Measurements from ENCODE around the gene ARHGDIA. TPM values are rescaled to one million over a fixed set of nuclear protein-coding genes. Genes with fewer than 3 reads are reported as not detected.

Gene ARHGDIA
- total RNA-seq, 6 experiments from 2014 or later: 92.4 to 162 (median 137) TPM

DNA sequence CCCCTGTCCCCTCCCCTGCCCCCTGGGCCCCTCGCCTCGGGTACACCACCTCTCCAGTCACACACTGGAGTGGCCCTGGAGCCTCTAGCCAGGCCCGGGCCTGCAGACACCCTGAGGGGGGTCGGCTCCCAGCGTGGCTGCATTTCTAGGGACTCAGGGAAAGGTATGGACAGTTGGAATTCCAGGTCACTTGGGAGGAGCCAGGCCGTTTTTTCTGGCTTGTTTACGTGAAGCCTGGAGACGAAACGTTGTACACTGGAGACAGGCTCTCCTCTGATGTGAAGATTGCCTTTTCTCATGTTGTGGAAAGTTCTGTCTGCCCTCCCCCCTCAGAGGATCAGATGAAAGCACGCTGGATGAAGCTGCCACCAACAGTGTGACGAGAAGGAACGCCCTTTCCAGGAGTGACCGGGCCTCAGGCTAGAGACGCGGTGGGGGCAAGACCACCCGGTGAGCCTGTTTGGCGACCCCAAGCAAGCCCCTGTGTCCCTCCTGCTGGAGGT lies 32.3 kb downstream of the ARHGDIA start:
- ATAC-seq: no peak
- H3K27ac ChIP-seq: no peak overlapping the region
- intact Hi-C loops (cut with DNase I): no loop called here
- H3K27me3 ChIP-seq: no peaks in the 10 kb centered on the region
- peaks cover 0 to 12% (median 6%) of the 10 kb centered on the region in 4 donors for H3K36me3 ChIP-seq
- peaks cover 0 to 27% (median 0%) of the 10 kb centered on the region in 4 donors for H3K4me1 ChIP-seq
- WGBS (ENCODE audit: insufficient coverage, low coverage, low lambda C conversion rate, missing lambda C conversion rate): 80% methylated on average over 1 of the region's 17 CpGs
- H3K4me3 ChIP-seq: no peak overlapping the region
- TF ChIP-seq, protein P1, sequence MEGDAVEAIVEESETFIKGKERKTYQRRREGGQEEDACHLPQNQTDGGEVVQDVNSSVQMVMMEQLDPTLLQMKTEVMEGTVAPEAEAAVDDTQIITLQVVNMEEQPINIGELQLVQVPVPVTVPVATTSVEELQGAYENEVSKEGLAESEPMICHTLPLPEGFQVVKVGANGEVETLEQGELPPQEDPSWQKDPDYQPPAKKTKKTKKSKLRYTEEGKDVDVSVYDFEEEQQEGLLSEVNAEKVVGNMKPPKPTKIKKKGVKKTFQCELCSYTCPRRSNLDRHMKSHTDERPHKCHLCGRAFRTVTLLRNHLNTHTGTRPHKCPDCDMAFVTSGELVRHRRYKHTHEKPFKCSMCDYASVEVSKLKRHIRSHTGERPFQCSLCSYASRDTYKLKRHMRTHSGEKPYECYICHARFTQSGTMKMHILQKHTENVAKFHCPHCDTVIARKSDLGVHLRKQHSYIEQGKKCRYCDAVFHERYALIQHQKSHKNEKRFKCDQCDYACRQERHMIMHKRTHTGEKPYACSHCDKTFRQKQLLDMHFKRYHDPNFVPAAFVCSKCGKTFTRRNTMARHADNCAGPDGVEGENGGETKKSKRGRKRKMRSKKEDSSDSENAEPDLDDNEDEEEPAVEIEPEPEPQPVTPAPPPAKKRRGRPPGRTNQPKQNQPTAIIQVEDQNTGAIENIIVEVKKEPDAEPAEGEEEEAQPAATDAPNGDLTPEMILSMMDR (IDR thresholded peaks at IDR 0.05): no peak
- TF ChIP-seq POLR2A (IDR thresholded peaks at IDR 0.05): no peak
- DNase-seq: no peak
- H3K9me3 ChIP-seq: no peaks in the 10 kb centered on the region

DNA sequence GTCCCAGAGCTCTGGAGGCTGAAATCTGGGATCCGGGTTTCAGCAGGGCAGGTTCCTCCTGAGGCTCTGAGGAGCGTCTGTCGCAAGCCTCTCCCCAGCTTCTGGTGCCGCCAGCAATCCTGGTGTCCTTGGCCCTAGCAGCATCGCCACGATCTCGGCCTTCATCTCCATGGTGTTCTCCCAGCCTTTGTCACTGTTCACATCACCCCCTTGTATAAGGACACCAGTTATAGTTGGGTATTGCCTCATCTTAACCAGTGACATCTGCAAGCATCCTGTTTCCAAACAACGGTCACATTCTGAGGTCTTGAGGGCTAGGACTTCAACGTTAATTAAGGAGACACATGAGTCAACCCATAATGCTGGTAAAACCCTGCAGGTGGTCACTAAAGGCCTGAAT lies 33.5 kb downstream of the ARHGDIA start:
- intact Hi-C loops (cut with DNase I): no loop called here
- Histone ChIP-seq H3K9me3 (no peaks in the 10 kb centered on the region), H3K27me3 (no peaks in the 10 kb centered on the region), H3K27ac (no peak overlapping the region), H3K4me3 (no peak overlapping the region), H3K4me1 (peaks cover 0 to 22% (median 0%) of the 10 kb centered on the region in 4 donors), H3K36me3 (peaks cover 0 to 2% (median 0%) of the 10 kb centered on the region in 4 donors)
- ATAC-seq (no peak), DNase-seq (peak in 1 of 3 donors; percentile 44)
- WGBS (ENCODE audit: insufficient coverage, low coverage, low lambda C conversion rate, missing lambda C conversion rate): 74% methylated on average over 5 of the region's 9 CpGs
- TF ChIP-seq, protein P1 (IDR thresholded peaks at IDR 0.05): no peak
- no peak for TF ChIP-seq POLR2A (IDR thresholded peaks at IDR 0.05)

DNA sequence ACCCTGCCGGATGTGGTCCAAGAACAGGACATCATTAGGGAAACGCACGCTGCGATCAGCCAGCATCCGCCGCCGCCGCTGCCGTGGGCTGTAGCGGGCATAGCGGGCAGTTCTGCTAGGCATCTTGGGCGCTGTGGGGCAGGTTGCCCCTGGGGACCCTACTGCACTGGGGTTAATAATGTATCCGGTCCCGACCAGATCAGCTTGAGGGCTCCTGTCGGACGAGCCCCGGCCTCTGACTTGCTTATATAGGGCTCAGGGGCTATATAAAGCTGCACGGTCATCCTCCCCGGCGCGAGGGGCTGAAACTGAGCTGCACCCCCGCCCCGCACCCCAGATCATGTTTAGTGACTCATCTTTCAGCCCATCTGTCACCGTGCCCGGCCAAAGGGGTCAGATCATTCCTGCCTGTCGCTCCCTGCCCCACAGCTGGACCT lies 36.3 kb downstream of the ARHGDIA start, which contains the start of gene PPP1R27:
PPP1R27 (minus strand) TSS at position 220 of the 437 bp plus-strand sequence; CDS start at position 123, 97 bp downstream.
- peaks cover 0 to 18% (median 3%) of the 10 kb centered on the region in 4 donors for H3K4me1 ChIP-seq
- peak within 1 kb of the TSS in 2 of 3 donors; percentile 81 to 82 for H3K4me3 ChIP-seq
- 94% methylated on average over 10 of the region's 26 CpGs for WGBS (ENCODE audit: insufficient coverage, low coverage, low lambda C conversion rate, missing lambda C conversion rate)
- TF ChIP-seq, protein P1 (IDR thresholded peaks at IDR 0.05): no peak
- TF ChIP-seq POLR2A (IDR thresholded peaks at IDR 0.05): no peak
- H3K27ac ChIP-seq: peak within 1 kb of the TSS; percentile 95 to 97 (median 96)
- intact Hi-C loops (cut with DNase I): no loop called here
- no peaks in the 10 kb centered on the region for H3K27me3 ChIP-seq
- no peak for ATAC-seq
- DNase-seq: no peak
- H3K36me3 ChIP-seq: no peaks in the 10 kb centered on the region
- H3K9me3 ChIP-seq: no peaks in the 10 kb centered on the region

DNA sequence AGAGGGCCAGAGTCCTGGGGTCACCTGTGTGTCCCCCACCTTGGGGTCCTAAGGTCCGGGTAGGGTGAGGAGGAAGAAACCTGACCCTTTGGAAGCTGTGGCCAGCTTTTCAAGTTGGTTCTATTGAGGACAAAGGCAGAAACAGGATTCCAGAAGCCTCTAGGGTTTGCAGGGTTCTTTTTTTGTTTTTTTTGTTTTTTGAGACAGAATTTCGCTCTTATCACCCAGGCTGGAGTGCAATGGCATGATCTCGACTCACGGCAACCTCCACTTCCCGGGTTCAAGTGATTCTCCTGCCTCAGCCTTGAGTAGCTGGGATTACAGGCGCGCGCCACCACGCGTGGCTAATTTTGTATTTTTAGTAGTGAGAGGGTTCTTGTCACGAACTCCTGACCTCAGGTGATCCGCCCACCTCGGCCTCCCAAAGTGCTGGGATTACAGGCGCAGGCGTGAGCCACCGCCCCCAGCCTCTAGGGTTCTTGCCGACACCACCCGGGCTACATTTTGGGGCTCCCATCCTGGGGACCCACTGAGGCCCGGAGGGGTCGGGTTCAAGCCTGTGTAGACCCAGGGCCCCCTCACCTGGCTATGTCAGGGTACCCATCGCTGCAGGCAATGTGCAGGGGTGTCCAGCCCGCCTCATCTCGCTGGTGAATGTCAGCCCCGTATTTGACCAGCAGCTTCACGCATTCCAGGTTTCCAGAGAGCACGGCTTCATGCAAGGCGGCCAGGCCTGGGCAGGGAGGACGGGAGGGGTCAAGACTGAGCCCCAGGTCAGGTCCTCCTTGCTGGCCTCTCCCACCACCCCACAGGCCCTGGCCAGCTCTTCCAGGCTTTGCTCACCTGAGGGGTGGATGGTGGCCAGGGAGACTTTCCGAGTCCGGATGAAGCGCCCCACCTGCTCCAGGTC lies 37.0 kb downstream of the ARHGDIA start:
- H3K36me3 ChIP-seq: no peaks in the 10 kb centered on the region
- H3K4me1 ChIP-seq: peaks cover 0 to 18% (median 3%) of the 10 kb centered on the region in 4 donors
- peak overlapping the region; percentile 95 to 97 (median 96) for H3K27ac ChIP-seq
- TF ChIP-seq, protein P1 (IDR thresholded peaks at IDR 0.05): no peak
- no peak for TF ChIP-seq POLR2A (IDR thresholded peaks at IDR 0.05)
- no peaks in the 10 kb centered on the region for H3K9me3 ChIP-seq
- WGBS (ENCODE audit: insufficient coverage, low coverage, low lambda C conversion rate, missing lambda C conversion rate): 55% methylated on average over 12 of the region's 31 CpGs
- intact Hi-C loops (cut with DNase I): no loop called here
- peak in 1 of 3 donors; percentile 46 for DNase-seq
- no peak for ATAC-seq
- no peaks in the 10 kb centered on the region for H3K27me3 ChIP-seq
- H3K4me3 ChIP-seq: peak overlapping the region; percentile 53 to 82 (median 81)
